SK-N-SH (cell line): ENCODE data around the gene C2CD4B.

Experiments used
- EP300 ChIP-seq, 2 experiments: IDR thresholded peaks; 2 replicates each; pipeline versions ENCODE4 v1.4.0 to v1.6.1; 2012; ENCODE audit warnings: borderline replicate concordance in 1 of 2, low read depth in 1 of 2, low read length in 1 of 2
- EZH2phosphoT487 ChIP-seq: fragments of 200-600 bp; sonication (generic); IDR thresholded peaks from 2 replicates; pipeline ENCODE4 v1.6.1; 2017; ENCODE audit warnings: low read depth, mixed run types, mild to moderate bottlenecking, antibody characterized with exemption, moderate library complexity, borderline replicate concordance
- GATA2 ChIP-seq: sonication (generic); formaldehyde crosslinking; IDR thresholded peaks from 2 replicates; pipeline ENCODE4 v1.5.0; 2020; ENCODE audit warnings: mild to moderate bottlenecking, missing genetic modification reagents
- JUND ChIP-seq: IDR thresholded peaks from 2 replicates; pipeline ENCODE4 v1.4.0; 2012
- TEAD4 ChIP-seq: IDR thresholded peaks from 2 replicates; pipeline ENCODE4 v1.4.0; 2012; ENCODE audit warnings: mild to moderate bottlenecking, borderline replicate concordance; ENCODE audit not compliant: insufficient read depth
- TF ChIP-seq, protein P1 (sequence below): fragments of 200-600 bp; sonication (generic); IDR thresholded peaks from 2 replicates; pipeline ENCODE4 v1.6.1; 2017; ENCODE audit warnings: antibody characterized with exemption, mild to moderate bottlenecking, moderate library complexity

DNA sequence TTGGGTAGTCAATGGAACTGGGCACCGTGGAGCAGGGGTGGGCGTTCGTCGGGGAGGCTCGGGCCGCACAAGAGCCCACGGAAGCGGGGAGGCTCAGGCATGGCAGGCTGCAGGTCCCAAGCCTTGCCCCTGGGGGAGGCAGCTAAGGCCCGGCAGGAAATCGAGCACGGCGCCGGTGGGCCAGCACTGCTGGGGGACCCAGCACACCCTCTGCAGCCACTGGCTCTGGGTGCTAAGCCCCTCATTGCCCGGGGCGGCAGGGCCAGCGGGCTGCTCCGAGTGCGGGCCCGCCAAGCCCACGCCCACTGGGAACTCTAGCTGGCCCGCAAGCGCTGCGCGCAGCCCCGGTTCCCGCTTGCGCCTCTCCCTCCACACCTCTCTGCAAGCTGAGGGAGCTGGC lies 21.5 kb upstream of the C2CD4B start:
- TF ChIP-seq, protein P1, sequence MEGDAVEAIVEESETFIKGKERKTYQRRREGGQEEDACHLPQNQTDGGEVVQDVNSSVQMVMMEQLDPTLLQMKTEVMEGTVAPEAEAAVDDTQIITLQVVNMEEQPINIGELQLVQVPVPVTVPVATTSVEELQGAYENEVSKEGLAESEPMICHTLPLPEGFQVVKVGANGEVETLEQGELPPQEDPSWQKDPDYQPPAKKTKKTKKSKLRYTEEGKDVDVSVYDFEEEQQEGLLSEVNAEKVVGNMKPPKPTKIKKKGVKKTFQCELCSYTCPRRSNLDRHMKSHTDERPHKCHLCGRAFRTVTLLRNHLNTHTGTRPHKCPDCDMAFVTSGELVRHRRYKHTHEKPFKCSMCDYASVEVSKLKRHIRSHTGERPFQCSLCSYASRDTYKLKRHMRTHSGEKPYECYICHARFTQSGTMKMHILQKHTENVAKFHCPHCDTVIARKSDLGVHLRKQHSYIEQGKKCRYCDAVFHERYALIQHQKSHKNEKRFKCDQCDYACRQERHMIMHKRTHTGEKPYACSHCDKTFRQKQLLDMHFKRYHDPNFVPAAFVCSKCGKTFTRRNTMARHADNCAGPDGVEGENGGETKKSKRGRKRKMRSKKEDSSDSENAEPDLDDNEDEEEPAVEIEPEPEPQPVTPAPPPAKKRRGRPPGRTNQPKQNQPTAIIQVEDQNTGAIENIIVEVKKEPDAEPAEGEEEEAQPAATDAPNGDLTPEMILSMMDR, result no peak
- TF ChIP-seq GATA2, result no peak
- no peak for TF ChIP-seq EP300 (IDR thresholded peaks at IDR 0.05; ENCODE audit: borderline replicate concordance in 1 of 2, low read depth in 1 of 2, low read length in 1 of 2)
- no peak for TF ChIP-seq TEAD4
- no peak for TF ChIP-seq JUND
- no peak for TF ChIP-seq EZH2phosphoT487
